ENCODE results near the gene PIGZ. TPM values are rescaled to one million over a fixed set of nuclear protein-coding genes. Genes with fewer than 3 reads are reported as not detected.

The PIGZ gene
- total and polyA plus RNA-seq, 2 experiments from 2014 or later: 18.0 to 32.6 TPM

GRCh38 chr3:197011780-197012539 is 43.3 kb upstream of the PIGZ start:
- WGBS (ENCODE audit: low lambda C conversion rate, missing lambda C conversion rate): 91% methylated on average over 25 of the region's 25 CpGs
- H3K9me3 ChIP-seq (ENCODE audit: low read depth): no peaks in the 10 kb centered on the region
- H3K4me3 ChIP-seq: no peak overlapping the region
- no peak overlapping the region for H3K4me2 ChIP-seq
- DNase-seq (ENCODE audit: low spot score): no peak
- H2AFZ ChIP-seq: no peak overlapping the region
- H3K9me2 ChIP-seq (replicated peaks; ENCODE audit: insufficient read depth): no peaks in the 10 kb centered on the region
- H3K27me3 ChIP-seq: no peaks in the 10 kb centered on the region
- H3K79me2 ChIP-seq: no peaks in the 10 kb centered on the region
- H3K27ac ChIP-seq: no peak overlapping the region
- TF ChIP-seq EZH2 (IDR thresholded peaks at IDR 0.05; ENCODE audit: borderline replicate concordance): no peak
- TF ChIP-seq EZH2phosphoT487 (IDR thresholded peaks at IDR 0.05; ENCODE audit: low read depth, severe bottlenecking, unreplicated experiment): no peak
- TF ChIP-seq, protein P1, sequence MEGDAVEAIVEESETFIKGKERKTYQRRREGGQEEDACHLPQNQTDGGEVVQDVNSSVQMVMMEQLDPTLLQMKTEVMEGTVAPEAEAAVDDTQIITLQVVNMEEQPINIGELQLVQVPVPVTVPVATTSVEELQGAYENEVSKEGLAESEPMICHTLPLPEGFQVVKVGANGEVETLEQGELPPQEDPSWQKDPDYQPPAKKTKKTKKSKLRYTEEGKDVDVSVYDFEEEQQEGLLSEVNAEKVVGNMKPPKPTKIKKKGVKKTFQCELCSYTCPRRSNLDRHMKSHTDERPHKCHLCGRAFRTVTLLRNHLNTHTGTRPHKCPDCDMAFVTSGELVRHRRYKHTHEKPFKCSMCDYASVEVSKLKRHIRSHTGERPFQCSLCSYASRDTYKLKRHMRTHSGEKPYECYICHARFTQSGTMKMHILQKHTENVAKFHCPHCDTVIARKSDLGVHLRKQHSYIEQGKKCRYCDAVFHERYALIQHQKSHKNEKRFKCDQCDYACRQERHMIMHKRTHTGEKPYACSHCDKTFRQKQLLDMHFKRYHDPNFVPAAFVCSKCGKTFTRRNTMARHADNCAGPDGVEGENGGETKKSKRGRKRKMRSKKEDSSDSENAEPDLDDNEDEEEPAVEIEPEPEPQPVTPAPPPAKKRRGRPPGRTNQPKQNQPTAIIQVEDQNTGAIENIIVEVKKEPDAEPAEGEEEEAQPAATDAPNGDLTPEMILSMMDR (IDR thresholded peaks at IDR 0.05; ENCODE audit: poor library complexity): no peak
- H4K20me1 ChIP-seq (ENCODE audit: insufficient read depth, poor library complexity, severe bottlenecking): no peaks in the 10 kb centered on the region
- no peaks in the 10 kb centered on the region for H3K36me3 ChIP-seq (replicated peaks; ENCODE audit: insufficient read depth, low read depth)
- H3K4me1 ChIP-seq (ENCODE audit: insufficient read depth): no peaks in the 10 kb centered on the region

GRCh38 chr3:197010556-197011351 is 42.1 kb upstream of the PIGZ start:
- Histone ChIP-seq H3K27ac (no peak overlapping the region), H3K36me3 (replicated peaks; ENCODE audit: insufficient read depth, low read depth) (no peaks in the 10 kb centered on the region), H3K79me2 (no peaks in the 10 kb centered on the region), H4K20me1 (ENCODE audit: insufficient read depth, poor library complexity, severe bottlenecking) (no peaks in the 10 kb centered on the region), H3K4me1 (ENCODE audit: insufficient read depth) (no peaks in the 10 kb centered on the region), H3K9me2 (replicated peaks; ENCODE audit: insufficient read depth) (no peaks in the 10 kb centered on the region), H3K9me3 (ENCODE audit: low read depth) (no peaks in the 10 kb centered on the region), H2AFZ (no peak overlapping the region), H3K27me3 (no peaks in the 10 kb centered on the region), H3K4me2 (no peak overlapping the region), H3K4me3 (no peak overlapping the region)
- DNase-seq (ENCODE audit: low spot score): no peak
- TF ChIP-seq EZH2phosphoT487 (IDR thresholded peaks at IDR 0.05; ENCODE audit: low read depth, severe bottlenecking, unreplicated experiment): no peak
- TF ChIP-seq, protein P1 (IDR thresholded peaks at IDR 0.05; ENCODE audit: poor library complexity): no peak
- TF ChIP-seq EZH2 (IDR thresholded peaks at IDR 0.05; ENCODE audit: borderline replicate concordance): no peak
- WGBS (ENCODE audit: low lambda C conversion rate, missing lambda C conversion rate): 87% methylated on average over 30 of the region's 30 CpGs

DNA sequence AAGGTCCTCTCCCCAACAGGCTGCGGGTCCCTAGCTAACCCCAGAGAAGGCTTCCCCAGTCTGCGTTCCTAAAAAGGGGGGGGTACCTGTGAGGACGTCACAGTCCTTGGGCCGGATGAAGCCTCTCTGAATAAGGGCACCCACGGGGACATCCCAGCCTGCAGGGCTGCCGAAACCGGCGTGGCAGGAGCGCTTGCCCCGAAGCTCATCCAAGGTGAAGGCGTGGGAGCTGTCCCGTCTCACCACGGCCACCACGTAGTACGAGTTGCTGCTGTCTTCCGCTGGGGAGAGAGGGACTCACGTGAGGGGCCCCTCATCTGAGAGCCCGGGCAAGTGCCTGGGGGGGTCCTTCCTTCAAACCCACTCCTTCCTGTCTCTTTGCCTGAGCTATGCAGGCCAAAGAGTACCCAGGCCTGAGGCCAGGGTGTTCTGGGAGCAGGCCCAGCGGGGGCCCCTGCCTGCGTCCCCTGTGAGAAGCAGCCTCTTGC is 40.9 kb upstream of the PIGZ start:
- TF ChIP-seq EZH2phosphoT487 (IDR thresholded peaks at IDR 0.05; ENCODE audit: low read depth, severe bottlenecking, unreplicated experiment) (no peak), EZH2 (IDR thresholded peaks at IDR 0.05; ENCODE audit: borderline replicate concordance) (no peak)
- TF ChIP-seq, protein P1 (IDR thresholded peaks at IDR 0.05; ENCODE audit: poor library complexity): no peak
- H3K4me2 ChIP-seq: no peak overlapping the region
- no peak overlapping the region for H3K4me3 ChIP-seq
- H3K36me3 ChIP-seq (replicated peaks; ENCODE audit: insufficient read depth, low read depth): no peaks in the 10 kb centered on the region
- no peaks in the 10 kb centered on the region for H4K20me1 ChIP-seq (ENCODE audit: insufficient read depth, poor library complexity, severe bottlenecking)
- H3K27me3 ChIP-seq: no peaks in the 10 kb centered on the region
- H2AFZ ChIP-seq: no peak overlapping the region
- H3K9me3 ChIP-seq (ENCODE audit: low read depth): no peaks in the 10 kb centered on the region
- 92% methylated on average over 20 of the region's 20 CpGs for WGBS (ENCODE audit: low lambda C conversion rate, missing lambda C conversion rate)
- DNase-seq (ENCODE audit: low spot score): no peak
- H3K4me1 ChIP-seq (ENCODE audit: insufficient read depth): no peaks in the 10 kb centered on the region
- H3K27ac ChIP-seq: no peak overlapping the region
- H3K79me2 ChIP-seq: no peaks in the 10 kb centered on the region
- no peaks in the 10 kb centered on the region for H3K9me2 ChIP-seq (replicated peaks; ENCODE audit: insufficient read depth)

Data from hepatocyte (in vitro differentiated cells).